IPS DF 19.7 (cell line): ENCODE results near the gene TRIM31.
"Not testable (repeated sequence)": the region's sequence is repeated elsewhere in the genome, so short reads cannot be mapped to it uniquely, and the experiment has no call there.

Experiments
- DNase-seq: peaks from one replicate; pipeline ENCODE4 v3.0.0-alpha.2; 2013; ENCODE audit warnings: low read depth, low spot score

TRIM31 gene

GRCh38 chr6:30118691-30119090 is 5.8 kb upstream of the TRIM31 start:
- DNase-seq: not testable (repeated sequence)

- DNase-seq: no peak
Observed at GRCh38 chr6:30116724-30117123, 3.8 kb upstream of the TRIM31 start.

DNA sequence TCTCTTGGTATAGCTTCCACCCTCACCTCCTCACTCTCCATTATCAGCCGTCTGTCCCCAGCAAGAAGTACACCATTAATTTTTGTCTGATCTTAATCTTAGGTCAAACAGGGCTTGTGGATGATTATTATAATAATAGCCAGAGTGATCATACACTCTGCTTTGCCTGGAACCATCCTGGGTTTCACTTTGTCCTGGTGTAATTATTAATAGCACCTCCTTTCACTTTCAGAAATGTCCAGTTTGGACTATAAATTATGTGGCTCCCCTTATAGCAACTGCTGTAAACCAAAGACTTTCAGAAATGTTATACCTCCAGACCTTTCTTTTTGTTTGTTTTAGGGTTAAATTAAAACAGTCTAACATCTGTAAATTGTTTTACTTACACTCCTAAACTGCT is 951 bp upstream of the TRIM31 start:
- no peak for DNase-seq

DNA sequence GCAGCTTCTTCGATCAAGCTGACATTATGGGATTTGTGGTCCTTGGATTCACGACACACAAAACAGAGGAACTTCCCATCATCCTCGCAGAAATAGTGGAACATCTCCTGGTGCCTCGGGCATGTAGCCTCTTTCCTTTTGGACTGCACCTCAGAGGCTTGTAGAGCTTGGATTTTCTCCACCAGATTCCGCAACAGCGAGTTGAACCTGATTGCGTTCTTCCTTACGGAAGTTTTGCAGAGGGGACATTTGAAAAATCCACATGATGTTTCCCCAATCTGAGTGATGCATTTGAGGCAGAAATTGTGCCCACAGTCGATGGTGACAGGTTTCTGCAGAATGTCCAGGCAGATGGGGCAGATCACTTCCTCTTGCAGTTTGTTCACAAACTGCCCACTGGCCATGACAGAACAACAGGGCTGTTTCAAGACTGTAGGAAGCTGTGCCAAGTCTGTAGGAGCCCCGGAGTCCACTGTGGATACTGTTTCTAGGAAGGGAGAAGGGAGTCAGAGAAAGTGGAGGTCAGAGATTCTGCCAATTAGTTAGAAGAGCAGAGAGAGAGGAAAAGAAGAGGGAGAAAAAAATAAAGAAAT is 392 bp downstream of the TRIM31 start:
- no peak for DNase-seq

- no peak for DNase-seq
Observed at GRCh38 chr6:30111266-30111856, 1.5 kb downstream of the TRIM31 start.

GRCh38 chr6:30104661-30105060 is 8.2 kb downstream of the TRIM31 start:
- DNase-seq: no peak

DNA sequence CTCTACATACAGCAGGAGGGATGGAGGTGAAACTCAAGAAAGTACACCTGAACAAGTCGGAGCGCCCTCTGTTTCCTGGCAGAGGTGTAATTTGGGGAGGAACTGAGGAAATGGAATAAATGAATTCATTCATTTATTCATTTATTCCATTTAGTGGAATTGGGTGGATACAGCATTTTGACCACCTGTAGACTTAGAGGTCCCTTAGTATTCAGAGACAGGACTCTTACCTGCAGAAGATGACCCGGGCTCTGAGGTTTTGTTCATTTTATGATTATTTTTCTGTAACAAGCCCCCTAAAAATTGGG is 9.1 kb downstream of the TRIM31 start:
- no peak for DNase-seq

DNA sequence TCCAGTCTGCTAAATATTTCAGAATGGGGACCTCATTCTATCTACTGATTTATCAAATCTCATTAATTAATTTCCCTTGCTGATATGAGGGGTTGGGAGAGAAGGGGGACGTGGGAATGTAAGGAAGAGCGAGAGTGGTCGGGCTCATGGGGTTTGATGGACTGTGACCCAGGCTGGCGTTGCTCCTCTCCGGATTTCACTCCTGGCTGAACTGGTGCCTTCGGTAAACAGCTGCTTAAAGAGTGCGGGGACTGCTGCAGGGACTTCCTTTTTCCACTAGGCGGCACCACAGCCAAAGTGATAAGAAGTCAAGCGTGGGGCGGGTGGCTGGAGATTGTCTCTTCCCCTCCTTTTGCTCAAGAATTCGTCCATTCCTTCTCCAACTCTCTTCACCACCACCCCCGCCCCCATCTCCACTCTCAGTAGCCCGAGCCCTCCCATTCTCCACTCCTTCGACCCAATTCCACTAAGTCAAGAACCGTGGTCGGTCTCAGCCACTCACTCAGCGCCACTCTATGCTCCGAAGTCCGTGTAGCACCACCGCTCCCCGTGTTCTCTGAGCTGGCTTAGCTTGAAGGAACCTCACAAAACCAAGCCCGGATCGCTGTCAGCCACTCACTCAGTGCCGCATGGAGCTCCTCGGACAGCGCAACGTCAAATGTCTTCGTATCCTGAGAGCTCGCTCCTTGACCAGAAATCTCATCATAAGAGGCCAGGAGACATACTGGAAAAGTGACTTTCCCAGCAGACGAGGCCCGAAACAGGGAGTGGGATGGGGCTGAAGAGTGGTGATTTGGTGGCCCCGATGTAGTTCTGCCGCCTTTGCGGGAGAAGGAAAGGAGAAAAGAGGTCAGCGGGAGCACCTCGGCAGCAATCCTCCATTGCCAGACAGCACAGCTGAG is 9.7 kb downstream of the TRIM31 start:
- no peak for DNase-seq

DNA sequence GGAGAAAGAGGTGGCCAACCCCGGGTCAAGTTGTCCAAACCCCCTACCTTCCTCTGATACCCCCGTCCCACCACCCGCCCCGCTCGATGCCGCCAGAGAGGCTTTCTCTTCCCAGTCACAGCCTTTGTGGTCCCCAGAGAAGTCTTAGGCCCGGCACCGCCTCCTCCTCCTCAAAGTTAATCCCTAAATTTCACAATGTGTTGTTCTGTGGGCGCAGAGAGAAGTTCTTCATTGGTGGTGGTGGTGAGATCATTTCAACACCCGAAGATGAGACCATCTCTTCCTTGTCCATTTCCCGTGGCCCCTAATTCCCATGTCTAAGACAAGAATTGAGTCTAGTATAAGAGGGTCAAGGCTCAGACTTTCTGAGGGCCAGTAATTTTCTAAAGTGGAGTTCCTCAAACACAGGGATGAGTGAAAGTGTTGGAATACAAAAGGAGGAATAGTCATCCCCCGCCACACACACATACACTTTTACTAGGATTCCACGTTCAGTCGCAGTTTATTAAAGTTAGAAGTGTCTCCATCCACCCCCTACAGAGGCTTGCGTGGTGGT is 10.4 kb downstream of the TRIM31 start:
- DNase-seq: no peak

DNA sequence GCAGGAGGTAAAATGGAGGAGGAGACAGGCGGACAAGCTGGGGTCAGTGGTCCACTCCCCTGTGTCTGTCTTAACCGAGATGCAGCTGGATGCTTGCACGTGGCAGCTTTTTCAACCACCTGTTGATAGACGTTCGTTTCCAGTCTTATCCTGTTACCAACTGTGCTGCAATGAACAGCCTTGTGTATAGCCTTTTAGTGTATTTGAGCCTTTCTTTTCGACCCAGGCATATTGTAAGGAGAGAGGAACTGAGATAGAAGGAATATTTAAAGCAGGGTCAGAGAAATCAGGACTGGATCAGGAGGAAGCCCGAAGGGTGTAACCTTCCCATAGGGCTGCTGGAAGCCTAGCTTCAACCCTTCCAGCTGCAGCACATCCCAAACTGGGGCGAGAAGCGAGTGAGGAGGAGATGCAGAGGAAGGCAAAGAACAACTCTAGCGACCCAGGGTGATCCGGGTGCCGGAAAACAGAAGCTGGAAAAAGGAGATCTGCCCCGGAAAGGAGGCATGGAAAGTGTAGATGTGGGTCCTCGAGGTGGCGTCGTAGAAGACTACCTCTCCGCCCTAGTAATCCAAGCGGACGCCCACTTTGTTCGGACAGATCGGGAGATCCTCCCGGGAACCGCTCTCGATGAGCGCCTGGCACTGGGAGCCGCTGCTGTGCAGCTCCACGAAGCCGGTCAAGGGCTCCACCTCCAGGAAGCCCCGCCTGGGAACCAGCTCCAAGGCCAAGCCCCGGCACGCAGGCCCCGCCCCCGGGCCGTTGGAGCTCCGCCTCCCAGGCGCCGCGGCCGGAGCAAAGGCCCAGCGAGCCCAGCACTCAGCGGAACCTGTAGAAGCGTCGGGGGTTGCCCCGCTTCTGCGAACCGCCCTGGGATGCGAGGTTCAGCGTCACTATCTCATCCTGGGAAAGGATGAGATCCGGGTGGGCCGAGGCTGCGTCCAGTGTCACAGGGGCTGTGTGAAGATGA is 11.2 kb downstream of the TRIM31 start:
- no peak for DNase-seq

- DNase-seq: no peak
Observed at GRCh38 chr6:30100585-30101443, 12.1 kb downstream of the TRIM31 start.

DNA sequence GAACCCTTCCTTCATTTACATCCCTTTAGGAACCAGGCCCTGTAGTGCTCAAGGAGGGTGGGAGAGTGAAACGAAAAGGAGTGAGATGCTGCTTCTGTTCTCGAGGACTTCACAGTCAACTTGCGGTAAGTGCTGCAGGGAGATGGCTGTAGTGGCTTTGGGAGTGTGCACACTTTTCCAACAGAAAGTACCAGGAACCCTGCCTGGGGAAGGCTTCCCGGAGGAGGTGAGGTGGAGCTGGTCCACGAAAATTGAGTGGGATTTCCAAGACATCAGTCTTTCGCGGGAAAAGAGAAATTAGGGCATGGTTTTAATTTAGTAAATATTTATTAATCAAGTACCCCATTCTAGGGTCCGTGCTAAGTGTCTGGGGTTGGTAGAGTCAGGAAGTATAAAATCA is 12.7 kb downstream of the TRIM31 start:
- DNase-seq: no peak

GRCh38 chr6:30097902-30098768 is 14.8 kb downstream of the TRIM31 start:
- no peak for DNase-seq

- no peak for DNase-seq
Observed at GRCh38 chr6:30096829-30097228, 16.1 kb downstream of the TRIM31 start.

DNA sequence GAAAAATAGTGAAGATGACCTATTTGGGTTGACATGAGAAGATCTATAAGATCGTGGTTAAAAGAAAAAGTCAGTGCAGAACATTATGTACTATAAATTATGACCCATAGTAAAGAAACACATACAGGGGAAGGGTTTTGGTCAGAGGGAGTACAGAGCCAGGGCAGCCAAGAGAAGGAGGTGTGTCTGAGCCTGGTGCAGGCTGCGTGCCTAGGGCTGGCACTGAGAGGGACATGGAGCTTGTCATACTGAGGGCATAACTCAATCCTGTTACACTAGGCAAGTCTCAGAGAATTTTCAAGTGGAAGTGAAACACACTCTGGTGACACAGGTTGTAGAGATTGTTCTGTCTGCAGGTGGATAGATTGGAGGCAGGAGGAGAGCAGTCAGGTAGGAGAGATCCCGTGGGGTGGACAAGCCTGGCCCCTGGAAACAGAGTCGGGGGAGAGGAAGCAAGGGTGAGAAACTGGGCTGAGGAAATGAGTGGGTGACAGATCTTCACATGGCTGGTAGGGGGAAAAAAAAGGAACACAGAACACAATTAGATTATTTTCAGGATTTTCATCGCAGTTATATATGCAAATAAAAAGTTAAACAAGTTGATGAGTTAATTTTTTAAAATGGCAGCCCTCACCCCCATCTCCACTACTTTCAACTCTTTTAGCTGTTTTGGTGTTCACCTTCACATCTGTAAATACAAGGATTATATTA is 18.8 kb downstream of the TRIM31 start:
- no peak for DNase-seq

DNA sequence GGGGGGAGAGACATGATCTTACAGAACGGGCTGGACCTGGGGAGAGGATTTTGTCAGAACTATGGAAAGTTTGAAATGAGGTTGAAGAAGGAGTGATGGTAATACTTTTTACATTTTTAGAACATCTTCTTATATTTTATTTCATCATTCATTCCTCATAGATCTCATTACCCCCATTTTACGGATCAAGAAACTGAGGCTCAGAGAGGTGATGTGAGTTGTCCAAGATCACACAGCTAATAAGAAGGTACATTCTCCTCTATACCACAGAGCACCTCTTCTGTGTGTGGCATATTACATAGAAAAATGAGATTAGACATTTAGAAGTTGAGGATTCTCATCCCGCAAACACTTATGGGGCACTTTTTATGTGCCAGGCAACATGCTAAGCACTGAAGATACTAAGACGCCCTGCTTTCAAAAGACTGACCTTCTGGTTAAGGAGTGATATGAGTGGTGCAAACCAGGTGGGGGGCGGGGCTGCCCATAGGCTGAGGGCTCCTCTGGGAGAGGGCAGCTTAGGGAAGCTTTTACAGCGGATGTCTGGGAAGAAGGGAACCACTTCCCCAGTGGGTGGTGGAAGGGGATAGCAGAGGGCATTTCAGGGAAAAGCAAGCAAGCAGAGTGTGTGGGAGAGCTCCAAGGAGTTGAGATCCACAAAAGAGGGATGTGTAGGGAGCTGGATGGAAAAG is 19.9 kb downstream of the TRIM31 start:
- no peak for DNase-seq

GRCh38 chr6:30091577-30092381 is 21.1 kb downstream of the TRIM31 start:
- no peak for DNase-seq

DNA sequence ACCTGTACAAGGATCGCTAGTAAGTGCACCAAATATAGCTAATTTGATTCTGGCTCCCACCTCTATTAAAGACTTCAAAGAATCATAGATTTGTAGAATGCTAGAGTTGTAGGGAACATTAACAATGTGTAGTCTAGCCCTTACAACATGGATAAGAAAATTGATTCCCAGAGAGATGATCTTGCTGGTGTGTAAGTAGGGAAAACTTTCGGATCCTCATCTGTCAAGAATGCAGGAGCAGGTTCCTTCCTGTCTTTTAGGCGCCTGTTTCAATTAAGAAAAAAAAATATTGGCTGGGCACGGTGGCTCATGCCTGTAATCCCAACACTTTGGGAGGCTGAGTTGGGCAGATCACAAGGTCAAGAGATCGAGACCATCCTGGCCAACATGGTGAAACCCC is 25.0 kb downstream of the TRIM31 start:
- no peak for DNase-seq
